Left forelimb (tissue), 1 donor: ENCODE results near the gene CELF1.
A peak's percentile ranks its signal among the peaks of the same experiment; 100 is the strongest.

ENCODE experiments used
- DNase-seq: peaks from one replicate; pipeline ENCODE4 v3.0.0-alpha.2; 2018; ENCODE audit warnings: low spot score

CELF1 gene

DNA sequence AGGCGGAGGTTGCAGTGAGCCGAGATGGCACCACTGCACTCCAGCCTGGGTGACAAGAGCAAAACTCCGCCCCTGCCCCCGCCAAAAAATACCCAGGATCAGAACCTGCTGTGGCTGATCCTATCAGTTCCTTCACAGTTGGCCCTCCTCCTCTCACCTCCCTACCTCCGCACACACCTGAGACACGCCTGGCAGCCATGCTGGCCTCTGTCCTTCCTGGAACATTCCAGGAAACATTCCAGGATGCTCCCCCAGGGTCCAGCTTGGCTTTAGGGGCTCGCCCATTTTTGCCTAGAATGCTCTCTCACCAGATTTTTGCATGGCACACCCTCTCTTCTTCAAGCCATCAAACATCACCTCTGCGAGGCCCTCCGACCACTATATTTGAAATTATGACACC is 106.1 kb downstream of the CELF1 start:
- DNase-seq, result no peak

DNA sequence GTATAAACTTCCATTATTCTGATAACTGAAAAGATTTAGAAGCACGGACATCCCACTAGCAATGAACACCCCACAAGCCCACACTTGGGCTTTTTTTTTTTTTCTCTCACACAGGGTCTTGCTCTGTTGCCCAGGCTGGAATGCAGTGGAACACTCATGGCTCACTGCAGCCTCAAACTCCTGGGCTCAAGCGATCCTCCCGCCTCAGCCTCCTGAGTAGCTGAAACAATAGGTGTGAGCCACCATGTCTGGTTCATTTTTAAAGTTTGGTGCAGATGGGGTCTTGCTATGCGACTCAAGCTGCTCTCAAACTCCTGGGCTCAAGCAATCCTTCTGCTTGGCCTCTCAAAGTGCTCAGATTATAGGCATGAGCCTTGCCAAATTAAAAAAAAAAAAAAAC is 107.1 kb downstream of the CELF1 start:
- DNase-seq, result no peak

DNA sequence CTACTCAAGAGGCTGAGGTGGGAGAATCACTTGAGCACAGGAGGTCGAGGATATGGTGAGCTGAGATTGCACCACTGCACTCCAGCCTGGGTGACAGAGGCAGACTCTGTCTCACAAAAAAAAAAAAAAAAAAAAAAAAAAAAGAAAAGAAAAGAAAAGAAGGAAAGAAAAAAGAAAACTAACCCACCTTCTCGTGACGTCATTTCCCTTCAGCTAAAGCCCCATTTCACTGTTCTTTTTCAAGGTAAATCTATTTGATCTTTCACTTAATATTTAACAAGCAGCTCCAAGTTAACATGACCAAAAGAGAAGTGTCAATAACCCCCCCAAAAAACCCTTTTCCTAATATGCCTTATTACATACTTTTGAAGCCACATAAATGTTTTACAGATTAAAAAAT is 109.1 kb downstream of the CELF1 start:
- DNase-seq, result no peak

DNA sequence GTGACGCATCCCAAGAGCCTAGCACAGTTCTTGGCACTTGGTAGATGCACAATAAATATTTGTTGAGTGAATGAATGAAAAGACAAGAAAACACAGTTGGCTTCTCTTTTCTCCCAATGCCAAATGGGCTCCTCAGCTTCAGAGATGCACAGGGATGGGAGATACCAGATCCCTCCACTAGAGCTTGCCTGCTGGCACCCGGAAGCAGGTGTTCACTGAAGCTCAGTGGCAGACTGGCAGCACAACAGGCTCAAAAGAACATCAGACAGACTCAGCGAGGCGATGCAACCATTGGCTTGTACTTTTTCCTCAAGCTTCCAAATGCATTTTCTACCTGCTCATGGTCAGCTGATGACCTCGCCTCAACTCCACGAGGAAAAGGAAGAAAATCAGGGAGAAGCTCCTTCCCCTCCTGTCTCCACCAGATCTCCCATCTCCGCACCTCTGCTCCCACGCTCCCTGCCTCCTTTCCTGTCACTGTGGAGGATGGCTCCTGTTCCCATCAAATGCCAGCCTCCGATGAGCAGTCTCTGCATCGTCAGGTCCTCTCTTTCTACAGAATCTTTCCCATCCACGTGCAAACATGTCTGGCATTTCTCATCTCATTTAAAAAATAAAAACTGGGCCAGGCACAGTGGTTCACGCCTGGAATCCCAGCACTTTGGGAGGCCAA is 109.8 kb downstream of the CELF1 start:
- DNase-seq, result no peak

DNA sequence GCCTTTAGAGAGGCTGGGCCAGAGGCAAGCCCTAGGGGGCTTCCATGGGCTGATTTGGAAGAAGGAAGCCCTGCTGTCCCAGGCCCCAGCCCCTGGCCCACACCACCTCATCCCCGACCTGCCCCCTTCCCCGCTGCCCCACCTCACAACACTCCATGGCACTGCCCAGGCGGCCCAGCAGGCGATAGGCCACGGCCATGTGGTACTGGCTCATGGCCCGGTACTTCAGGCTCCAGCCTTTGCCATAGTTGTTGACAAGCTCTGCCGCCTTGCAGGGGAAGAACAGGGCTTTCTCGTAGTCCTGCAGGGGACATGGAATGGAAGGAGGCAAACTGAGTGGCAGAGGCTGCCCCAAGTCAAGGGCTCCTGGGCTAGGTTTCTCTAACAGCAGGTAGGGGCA is 110.4 kb downstream of the CELF1 start:
- no peak for DNase-seq

DNA sequence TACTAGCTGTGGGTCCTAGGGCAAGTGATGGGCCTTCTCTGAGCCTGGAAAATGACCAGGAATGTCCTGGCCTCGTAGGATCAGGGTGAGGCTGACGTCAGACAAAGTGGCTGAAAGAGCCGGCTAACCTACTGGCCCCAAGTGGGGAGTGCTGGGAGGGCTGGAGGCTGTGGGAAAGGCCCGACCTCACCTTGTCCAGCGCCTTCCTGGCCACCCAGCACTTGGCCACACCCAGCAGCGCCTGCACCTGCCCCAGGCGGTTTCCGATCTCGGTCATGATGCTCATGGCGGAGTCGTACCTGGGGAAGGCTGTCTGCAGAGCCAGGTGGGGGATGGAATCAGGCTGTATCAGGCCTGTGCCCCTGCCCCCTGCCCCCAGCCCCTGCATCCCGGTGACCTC is 111.5 kb downstream of the CELF1 start:
- no peak for DNase-seq

DNA sequence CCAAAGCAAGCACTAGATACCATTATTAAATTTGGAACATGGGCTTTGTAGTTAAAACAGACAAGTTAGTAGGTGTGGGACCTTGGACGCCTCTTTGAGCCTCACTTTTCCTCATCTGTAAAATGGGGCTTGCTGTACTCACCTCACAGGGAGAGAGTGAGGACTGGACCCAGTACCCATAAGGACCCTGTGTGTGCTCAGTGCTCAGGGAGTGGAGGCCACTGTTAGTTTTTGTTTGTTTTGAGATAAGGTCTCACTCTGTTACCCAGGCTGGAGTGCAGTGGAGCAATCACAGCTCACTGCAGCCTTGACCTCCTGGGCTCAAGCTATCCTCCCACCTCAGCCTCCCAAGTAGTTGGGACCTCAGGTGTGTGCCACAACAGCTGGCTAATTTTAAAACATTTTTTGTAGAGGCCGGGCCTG is 112.9 kb downstream of the CELF1 start:
- DNase-seq, result no peak

DNA sequence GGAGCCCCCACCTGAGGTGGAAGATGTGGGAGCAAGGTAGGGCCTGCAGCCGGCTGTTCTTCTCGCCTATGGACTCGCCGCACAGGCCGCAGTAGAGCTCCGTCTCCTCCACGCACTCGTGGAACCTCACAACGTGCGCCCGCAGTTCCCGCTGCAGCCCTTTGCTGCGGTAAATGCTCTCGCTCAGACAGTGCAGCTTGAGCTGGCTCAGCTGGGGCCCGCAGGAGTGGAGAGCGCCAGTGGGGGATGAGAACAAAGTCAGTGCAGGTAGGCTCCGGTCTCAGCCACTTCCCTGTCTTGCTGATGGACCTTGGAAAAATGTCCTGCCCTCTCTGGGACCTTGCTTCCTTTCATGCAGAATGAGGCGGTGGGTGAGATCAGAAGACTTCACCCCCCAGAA is 114.2 kb downstream of the CELF1 start:
- DNase-seq, result no peak

DNA sequence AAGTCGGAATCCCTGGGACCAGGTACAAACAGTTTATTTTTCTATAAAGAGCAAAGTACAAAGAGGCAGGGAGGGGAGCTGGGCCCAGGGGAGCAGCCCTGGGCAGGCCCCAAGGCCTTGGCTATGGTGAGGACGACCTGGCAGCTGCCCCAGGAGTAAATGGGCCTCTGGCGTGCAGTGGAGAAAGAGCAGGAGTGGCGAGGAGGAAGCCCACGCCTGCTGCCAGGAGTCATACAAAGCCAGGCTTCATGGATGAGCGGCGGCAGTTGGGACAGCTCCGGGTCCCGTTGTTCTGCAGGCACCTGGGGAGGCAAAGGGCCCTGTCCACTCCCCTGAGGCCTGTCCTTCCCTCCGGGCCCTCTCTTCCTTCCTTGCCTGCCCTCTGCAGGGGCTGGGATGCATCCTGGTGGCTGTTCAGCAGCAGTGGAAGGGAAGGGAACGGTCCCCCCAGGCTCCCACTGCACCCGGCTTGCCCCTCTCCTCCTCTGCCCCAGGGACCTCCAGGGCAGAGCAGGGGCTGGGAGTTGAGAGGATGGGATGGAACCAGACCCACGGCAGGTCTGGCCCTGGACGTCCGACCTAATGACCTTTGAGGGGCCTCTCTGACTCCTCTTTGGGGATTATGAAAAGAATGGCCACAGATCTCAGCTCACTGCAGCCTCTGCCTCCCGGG is 115.0 kb downstream of the CELF1 start:
- no peak for DNase-seq

DNA sequence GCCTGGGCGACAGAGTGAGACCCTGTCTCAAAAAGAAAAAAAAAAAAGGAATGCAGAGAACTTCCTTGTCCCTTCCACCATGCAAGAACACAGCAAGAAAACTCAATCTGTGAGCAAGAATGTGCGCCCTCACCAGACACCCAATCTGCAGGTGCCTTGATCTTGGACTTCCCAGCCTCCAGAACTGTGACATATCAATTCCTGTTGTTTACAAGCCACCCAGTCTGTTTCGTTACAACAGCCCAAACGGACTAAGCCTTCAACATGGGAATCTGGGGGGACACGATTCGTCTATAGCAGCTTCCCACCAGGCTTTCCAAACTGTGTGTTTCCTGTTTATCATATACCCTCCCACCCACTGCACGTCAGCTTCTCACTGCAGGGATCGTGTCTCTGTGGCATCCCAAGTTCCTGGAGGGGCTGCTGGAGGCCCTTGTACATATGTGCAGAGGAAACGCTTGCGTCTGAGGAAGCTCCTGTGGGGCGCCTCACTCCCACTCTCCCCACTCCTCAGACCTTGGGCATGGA is 115.7 kb downstream of the CELF1 start:
- DNase-seq, result no peak

DNA sequence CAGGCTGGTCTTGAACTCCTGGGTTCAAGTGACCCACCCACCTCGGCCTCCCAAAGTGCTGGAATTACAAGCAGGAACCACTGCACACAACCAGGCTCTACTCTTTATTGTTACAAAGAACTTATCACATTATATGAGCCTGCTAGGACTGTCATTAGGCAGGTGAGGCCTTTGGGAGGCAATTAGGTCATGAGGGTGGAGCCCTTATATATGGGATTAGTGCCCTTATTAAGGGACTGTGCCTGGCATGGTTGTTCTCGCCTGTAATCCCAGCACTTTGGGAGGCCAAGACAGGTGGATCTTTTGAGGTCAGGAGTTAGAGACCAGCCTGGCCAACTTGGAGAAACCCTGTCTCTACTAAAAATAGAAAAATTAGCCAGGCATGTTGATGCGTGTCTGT is 116.2 kb downstream of the CELF1 start:
- no peak for DNase-seq

DNA sequence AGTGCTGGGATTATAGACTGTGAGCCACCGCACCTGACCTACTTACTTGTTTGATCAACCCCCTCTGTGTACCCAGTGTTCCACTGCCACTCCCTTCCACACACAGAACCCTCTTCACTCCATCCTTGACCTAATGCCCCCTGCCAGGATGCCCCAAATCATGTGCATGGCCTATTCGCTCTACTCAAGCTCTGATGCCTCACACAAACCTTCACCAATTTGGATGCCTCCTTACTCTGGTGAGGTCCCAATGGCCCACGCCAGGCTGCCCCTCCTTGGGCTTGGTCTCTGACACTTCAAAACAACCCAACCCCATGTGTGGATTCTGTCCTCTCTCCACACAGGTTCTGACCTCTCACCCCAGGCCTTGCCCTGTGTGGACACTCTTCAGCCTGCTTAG is 117.2 kb downstream of the CELF1 start:
- DNase-seq, result no peak

DNA sequence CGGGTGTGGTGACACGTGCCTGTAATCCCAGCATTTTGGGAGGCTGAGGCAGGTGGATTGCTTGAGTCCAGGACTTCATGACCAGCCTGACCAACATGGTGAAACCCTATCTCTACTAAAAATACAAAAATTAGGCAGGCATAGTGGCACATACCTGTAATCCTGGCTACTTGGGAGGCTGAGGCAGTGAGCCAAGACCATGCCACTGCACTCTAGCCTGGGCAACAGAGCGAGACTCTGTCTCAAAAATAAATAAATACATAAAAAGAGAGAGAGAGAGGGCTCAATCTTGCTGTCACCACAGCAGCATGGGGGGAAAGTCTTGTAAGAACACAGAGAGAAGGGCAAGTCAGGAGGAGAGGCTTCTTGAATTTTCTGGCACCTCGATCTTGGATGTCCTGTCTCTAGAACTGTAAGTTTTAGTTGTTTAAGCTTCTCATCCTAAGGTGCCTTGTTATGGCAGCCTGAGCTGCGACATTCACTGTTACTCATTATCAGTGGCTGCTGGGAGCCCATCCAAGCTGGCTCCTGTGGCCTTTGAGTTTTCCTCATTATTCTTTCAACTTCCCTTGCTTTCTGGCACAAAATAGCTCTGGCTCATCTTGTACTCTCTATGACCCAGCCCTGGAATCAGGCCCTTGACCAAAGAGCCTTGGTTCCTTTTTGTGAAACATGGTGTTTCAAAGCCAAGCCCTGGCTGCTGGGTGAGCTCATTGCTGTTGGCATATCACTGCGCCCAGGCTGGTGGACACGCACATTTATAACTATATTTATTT is 118.7 kb downstream of the CELF1 start:
- no peak for DNase-seq

DNA sequence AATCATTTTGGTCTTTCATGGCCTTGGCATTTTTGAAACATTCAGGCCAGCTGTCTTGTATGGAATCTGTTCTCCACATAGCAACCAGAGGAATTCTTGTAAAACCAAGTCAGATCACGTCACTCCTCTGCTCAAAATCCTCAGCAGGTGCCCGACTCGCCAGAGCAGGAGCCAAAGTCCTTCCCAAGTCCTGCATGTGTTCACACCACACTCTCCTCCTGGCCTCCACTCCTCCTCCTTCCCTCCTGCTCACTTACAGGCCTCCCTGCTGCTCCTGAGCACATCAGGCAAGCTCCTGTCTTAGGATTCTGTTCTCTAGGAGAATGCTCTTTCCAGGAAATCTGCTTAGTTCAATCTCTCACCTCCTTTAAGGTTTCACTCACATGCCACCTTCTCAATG is 119.8 kb downstream of the CELF1 start:
- DNase-seq, result no peak

DNA sequence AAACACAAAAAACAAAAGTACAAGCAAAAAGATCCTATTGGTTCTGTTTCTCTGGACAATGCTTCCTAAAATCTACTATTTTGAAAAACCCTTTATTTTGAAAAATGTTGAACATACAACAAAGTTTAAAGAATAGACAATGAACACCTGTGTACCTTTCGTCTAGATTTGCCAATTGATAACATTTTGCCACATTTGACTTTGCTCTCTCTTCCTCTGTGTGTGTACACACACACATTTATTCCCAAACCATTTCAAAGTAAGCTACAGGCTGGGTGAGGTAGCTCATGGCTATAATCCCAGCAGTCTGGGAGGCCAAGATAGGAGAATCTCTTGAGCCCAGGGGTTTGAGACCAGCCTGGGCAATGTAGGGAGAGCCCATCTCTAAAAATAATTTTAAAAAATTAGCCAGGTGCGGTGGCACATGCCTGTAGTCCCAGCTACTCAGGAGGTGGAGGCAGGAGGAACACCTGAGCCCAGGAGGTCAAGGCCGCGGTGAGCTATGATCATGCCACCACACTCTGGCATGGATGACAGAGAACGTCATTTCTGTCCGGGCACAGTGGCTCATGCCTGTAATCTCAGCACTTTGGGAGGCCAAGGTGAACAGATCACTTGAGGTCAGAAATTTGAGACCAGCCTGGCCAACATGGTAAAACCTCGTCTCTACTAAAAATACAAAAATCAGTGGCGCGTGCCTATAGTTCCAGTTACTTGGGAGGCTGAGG is 121.4 kb downstream of the CELF1 start:
- DNase-seq, result no peak

DNA sequence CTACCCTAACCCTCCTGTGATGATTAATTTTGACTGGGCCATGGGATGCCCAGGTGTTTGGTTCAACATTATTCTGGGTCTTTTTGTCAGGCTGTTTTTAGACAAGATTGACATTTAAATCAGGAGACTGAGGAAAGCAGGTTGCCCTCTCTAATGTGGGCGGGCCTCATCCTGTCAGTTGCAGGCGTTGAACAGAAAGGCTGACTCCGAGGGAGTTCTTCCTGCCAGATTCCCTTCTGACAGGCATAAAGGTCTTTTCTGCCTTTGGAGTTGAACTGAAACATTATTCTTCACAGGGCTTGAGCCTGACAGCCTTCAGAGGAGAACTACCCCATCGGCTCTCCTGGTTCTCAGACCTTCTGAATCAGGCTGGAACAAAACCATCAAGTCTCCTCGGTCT is 122.4 kb downstream of the CELF1 start:
- DNase-seq, result no peak

DNA sequence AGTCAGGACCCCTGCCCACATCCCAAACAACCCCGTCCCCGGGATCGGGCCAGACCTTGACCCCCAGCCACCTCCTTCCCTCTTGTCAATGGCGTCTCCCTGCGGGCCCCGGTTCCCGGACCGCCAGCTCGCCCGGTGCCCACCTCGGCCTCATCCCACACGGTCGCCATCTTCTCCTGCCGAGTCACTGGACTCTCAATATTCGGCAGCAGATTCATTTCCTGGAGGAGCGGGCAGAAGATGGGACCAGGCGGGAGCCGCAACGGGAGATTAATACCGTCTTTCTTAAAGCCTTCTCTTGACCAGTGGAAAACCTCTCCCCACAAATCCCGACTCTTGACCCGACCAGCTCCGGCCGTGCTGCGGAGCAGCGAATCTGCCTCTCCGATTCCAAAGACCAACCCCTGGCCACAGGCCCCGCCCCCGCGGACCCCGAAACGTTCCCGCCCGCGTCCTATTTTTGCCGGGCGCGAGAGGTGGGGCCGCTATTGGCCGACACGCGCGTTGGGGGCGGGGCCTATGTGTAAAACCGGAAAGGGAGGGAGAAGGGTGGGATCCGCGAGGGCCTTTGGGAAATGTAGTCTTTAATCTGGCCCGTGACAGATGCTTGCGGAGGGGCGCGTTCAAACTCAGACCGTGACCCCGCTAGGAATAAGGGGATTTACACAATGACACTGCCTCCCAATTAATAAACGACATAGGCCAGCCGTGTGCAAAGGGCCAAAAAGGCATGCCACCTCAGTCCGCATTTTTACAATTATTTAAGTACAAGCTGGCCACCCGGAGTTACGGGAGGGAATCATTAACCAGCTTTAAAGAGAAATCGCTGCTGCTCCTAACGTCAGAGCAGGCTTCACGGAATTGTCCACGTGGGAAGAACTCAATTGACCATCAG is 126.6 kb downstream of the CELF1 start, which contains the start of gene PSMC3:
PSMC3 (minus strand) TSS at position 378 of the 895 bp plus-strand sequence; CDS start at position 218, 160 bp downstream.
- DNase-seq, result peak; percentile 99

DNA sequence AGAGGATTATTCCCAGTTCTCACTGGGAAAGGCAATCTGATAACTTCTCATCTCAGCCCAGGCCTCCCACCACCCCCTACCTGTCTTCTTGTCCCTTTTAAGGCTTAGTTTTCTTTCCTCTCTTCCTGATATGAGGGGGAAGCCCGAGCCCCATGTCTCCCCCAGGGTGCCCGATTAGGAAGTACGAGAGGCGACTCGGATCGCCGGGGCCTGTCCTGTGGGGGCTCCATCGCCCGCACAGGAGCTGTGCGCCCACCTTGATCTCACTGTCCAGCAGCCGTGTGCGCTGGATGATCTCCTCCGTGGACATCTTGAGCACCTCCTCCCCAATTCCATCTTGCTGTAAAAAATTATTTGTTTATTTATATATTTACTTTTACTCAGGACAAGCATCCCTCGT is 127.3 kb downstream of the CELF1 start:
- DNase-seq, result no peak

DNA sequence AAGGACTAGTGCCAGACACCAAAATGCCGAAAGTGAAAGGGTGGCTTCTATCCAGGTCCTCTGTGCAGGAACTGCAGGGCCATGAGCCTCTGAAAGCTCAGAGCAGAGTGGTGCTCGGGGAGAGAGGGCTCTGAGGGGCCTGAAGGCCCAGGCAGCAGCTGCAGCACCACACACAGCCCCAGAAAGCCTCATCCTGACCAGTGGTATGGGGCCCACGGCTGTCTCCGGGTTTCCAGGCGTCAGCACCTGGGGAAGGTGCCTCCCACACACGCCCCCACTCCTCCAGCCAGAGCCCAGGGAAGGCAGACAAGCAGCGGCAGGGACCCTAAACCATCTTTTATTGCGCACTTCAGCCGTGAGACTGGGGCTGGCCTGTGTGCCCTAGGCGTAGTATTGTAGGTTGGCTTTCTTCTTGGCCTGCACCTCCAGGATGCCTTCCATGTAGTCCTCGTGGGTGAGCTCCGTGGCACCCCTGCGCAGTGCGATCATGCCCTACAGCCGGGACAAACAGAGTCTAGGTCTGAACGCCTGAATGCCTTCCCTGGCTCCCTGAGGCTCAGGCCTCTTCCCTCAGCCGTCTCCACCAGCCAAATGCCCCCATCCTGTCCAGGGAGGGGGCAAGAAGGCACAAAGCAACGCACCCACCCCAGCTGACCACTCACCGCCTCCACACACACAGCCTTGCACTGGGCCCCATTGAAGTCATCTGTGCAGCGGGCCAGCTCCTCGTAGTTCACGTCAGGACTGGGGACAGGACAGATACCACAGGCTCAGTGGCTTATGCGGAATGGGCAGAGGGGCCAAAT is 134.3 kb downstream of the CELF1 start:
- DNase-seq, result no peak

DNA sequence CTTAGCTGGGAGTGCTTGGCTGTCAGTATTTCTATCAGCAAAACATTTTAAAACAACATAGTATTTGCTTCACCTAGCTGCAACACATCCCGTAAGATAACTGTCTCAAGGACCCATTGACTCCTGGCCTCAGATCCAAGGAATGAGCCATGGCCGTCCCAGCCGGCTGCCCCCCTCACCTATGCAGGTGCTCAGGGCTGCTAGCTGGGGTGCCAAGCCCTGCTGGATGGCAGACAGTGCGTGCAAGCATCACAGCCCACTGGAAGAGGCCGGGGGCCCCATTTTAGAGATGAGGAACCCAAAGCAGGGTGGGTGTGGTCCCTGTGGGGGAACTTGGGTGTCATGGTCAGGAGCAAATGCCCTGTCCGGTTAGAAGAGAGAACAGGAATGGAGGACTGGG is 135.2 kb downstream of the CELF1 start:
- DNase-seq, result no peak
